HEK293 (cell line): Measurements from ENCODE around the gene NMT2.

Experiments
- CTCF ChIA-PET: fragments of 350-600 bp; formaldehyde crosslinking; extraction: SDS; loops from one replicate; lab custom pipeline; 2021; ENCODE audit warnings: antibody characterized with exemption; lab: Yijun Ruan, JAX
- POLR2A ChIA-PET: fragments of 300-600 bp; formaldehyde crosslinking; extraction: SDS; loops from one replicate; lab custom pipeline; 2020; ENCODE audit warnings: antibody characterized with exemption, inconsistent platforms; lab: Yijun Ruan, JAX
- H3K27ac ChIP-seq: fragments of 200-500 bp; sonication (Bioruptor generic); 2 replicates; pipeline ENCODE4 v1.5.1; 2014; ENCODE audit warnings: low read depth, low read length, control low read depth, inconsistent platforms; ENCODE audit errors: extremely low read depth
- H3K36me3 ChIP-seq, 2 experiments: fragments of 200-500 bp in 1 of 2; sonication (Bioruptor generic) in 1 of 2; 1 replicate in 1 of 2; 2 replicates in 1 of 2; pipeline ENCODE4 v1.5.1; 2014 to 2017; ENCODE audit warnings: inconsistent platforms in 2 of 2, low read length in 2 of 2; ENCODE audit not compliant: control insufficient read depth in 2 of 2, insufficient read depth in 1 of 2
- H3K4me1 ChIP-seq: fragments of 200-500 bp; sonication (Bioruptor generic); 2 replicates; pipeline ENCODE4 v1.5.1; 2014; ENCODE audit warnings: mild to moderate bottlenecking, low read length, inconsistent platforms; ENCODE audit not compliant: control insufficient read depth, insufficient read depth
- H3K4me3 ChIP-seq: 2 replicates; pipeline ENCODE4 v1.5.1; 2011; ENCODE audit warnings: low read depth, mild to moderate bottlenecking, control low read depth, low read length, moderate library complexity
- H3K9me3 ChIP-seq: fragments of 200-500 bp; sonication (Bioruptor generic); 2 replicates; pipeline ENCODE4 v1.5.1; 2014; ENCODE audit warnings: low read depth, low read length, inconsistent platforms; ENCODE audit not compliant: control insufficient read depth, insufficient read depth
- GFI1B ChIP-seq: fragments of 450-650 bp; formaldehyde crosslinking; IDR thresholded peaks from 2 replicates; pipeline ENCODE4 v1.5.1; 2016; ENCODE audit warnings: missing biosample characterization, missing genetic modification characterization
- SALL2 ChIP-seq: fragments of 450-650 bp; formaldehyde crosslinking; IDR thresholded peaks from 2 replicates; pipeline ENCODE4 v1.5.0; 2017; ENCODE audit warnings: missing biosample characterization, mild to moderate bottlenecking, missing genetic modification characterization, borderline replicate concordance
- ZBTB7A ChIP-seq: fragments of 450-650 bp; formaldehyde crosslinking; IDR thresholded peaks from 2 replicates; pipeline ENCODE4 v1.5.1; 2016; ENCODE audit warnings: low read depth, missing biosample characterization, missing genetic modification characterization
- ZFP69B ChIP-seq: fragments of 450-650 bp; formaldehyde crosslinking; IDR thresholded peaks from 2 replicates; pipeline ENCODE4 v1.5.1; 2016; ENCODE audit warnings: missing biosample characterization, missing genetic modification characterization
- ZIC2 ChIP-seq: fragments of 450-650 bp; formaldehyde crosslinking; IDR thresholded peaks from 2 replicates; pipeline ENCODE4 v1.5.1; 2016; ENCODE audit warnings: missing biosample characterization, missing genetic modification characterization
- ZNF157 ChIP-seq: fragments of 450-650 bp; formaldehyde crosslinking; IDR thresholded peaks from 2 replicates; pipeline ENCODE4 v1.5.1; 2016; ENCODE audit warnings: missing biosample characterization, missing genetic modification characterization
- ZNF202 ChIP-seq: fragments of 450-650 bp; formaldehyde crosslinking; IDR thresholded peaks from 2 replicates; pipeline ENCODE4 v1.5.1; 2016; ENCODE audit warnings: missing biosample characterization, missing genetic modification characterization, borderline replicate concordance
- ZNF211 ChIP-seq: fragments of 450-650 bp; formaldehyde crosslinking; IDR thresholded peaks from 2 replicates; pipeline ENCODE4 v1.5.1; 2016; ENCODE audit warnings: low read depth, missing biosample characterization, missing genetic modification characterization
- ZNF350 ChIP-seq: fragments of 450-650 bp; formaldehyde crosslinking; IDR thresholded peaks from 2 replicates; pipeline ENCODE4 v1.5.0; 2017; ENCODE audit warnings: missing biosample characterization, mild to moderate bottlenecking, missing genetic modification characterization
- ZNF37A ChIP-seq: fragments of 450-650 bp; IDR thresholded peaks from 2 replicates; pipeline ENCODE4 v1.5.1; 2018; ENCODE audit warnings: missing biosample characterization, missing genetic modification characterization
- ZNF394 ChIP-seq: fragments of 450-650 bp; formaldehyde crosslinking; IDR thresholded peaks from 2 replicates; pipeline ENCODE4 v1.5.1; 2016; ENCODE audit warnings: missing biosample characterization, missing genetic modification characterization, mild to moderate bottlenecking, moderate library complexity, borderline replicate concordance
- ZNF423 ChIP-seq: fragments of 450-650 bp; formaldehyde crosslinking; IDR thresholded peaks from 2 replicates; pipeline ENCODE4 v1.5.1; 2016; ENCODE audit warnings: missing biosample characterization, missing genetic modification characterization
- ZNF514 ChIP-seq: fragments of 450-650 bp; formaldehyde crosslinking; IDR thresholded peaks from 2 replicates; pipeline ENCODE4 v1.5.1; 2016; ENCODE audit warnings: missing biosample characterization, missing genetic modification characterization
- ZNF529 ChIP-seq: fragments of 450-650 bp; formaldehyde crosslinking; IDR thresholded peaks from 2 replicates; pipeline ENCODE4 v1.5.1; 2017; ENCODE audit warnings: missing genetic modification characterization, missing biosample characterization; ENCODE audit not compliant: insufficient replicate concordance
- ZNF626 ChIP-seq: fragments of 450-650 bp; sonication (Bioruptor Pico); formaldehyde crosslinking; IDR thresholded peaks from 2 replicates; pipeline ENCODE4 v1.5.1; 2018; ENCODE audit warnings: missing biosample characterization, missing genetic modification characterization, inconsistent platforms
- ZNF658 ChIP-seq: fragments of 450-650 bp; formaldehyde crosslinking; IDR thresholded peaks from 2 replicates; pipeline ENCODE4; 2016; ENCODE audit warnings: missing biosample characterization, missing genetic modification characterization
- ZNF707 ChIP-seq: fragments of 450-650 bp; formaldehyde crosslinking; IDR thresholded peaks from 2 replicates; pipeline ENCODE4 v1.5.1; 2016; ENCODE audit warnings: missing biosample characterization, missing genetic modification characterization
- ZNF747 ChIP-seq: fragments of 450-650 bp; formaldehyde crosslinking; IDR thresholded peaks from 2 replicates; pipeline ENCODE4 v1.5.1; 2016; ENCODE audit warnings: missing biosample characterization, missing genetic modification characterization
- ZNF76 ChIP-seq: fragments of 450-650 bp; formaldehyde crosslinking; IDR thresholded peaks from 2 replicates; pipeline ENCODE4; 2016; ENCODE audit warnings: low read depth, missing biosample characterization, missing genetic modification characterization, borderline replicate concordance
- TF ChIP-seq, protein P1 (sequence below): fragments of 450-650 bp; formaldehyde crosslinking; conservative IDR thresholded peaks from 2 replicates; pipeline ENCODE4 v1.5.1; 2016; ENCODE audit warnings: low read depth, missing biosample characterization, missing genetic modification characterization
- TF ChIP-seq, protein P2 (sequence below): fragments of 450-650 bp; formaldehyde crosslinking; IDR thresholded peaks from 2 replicates; pipeline ENCODE4 v1.5.1; 2016; ENCODE audit warnings: missing biosample characterization, missing genetic modification characterization
- TF ChIP-seq, protein P3 (sequence below): fragments of 450-650 bp; formaldehyde crosslinking; IDR thresholded peaks from 2 replicates; pipeline ENCODE4 v1.5.1; 2016; ENCODE audit warnings: missing biosample characterization, missing genetic modification characterization, low read depth

The NMT2 gene

DNA sequence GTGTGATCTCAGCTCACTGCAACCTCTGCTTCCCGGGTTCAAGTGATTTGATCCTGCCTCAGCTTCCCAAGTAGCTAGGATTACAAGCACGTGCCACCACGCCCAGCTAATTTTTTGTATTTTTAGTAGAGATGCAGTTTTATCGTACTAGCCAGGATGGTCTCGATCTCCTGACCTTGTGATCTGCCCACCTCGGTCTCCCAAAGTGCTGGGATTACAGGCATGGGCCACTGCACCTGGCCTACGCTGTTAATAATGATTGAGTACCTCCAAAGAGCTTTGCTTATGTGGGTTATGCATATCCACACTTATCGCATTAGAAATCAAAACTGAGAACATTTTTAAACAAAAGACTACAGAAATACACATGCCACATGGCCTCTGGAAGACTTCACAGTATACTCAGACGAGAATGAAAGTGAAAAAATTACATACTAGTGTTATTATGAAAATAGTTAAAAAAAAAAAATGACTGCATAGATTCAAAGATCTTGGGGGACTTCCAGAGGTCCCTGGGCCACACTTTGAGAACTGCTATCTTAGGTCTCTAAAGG, 45.9 kb downstream of the NMT2 start:
- Histone ChIP-seq H3K4me3 (no peak overlapping the region), H3K27ac (no peak overlapping the region), H3K9me3 (no peaks in the 10 kb centered on the region), H3K36me3 (peaks cover 8 to 68% of the 10 kb centered on the region in 2 experiments; a peak in 2 of 3 replicates), H3K4me1 (no peaks in the 10 kb centered on the region)
- ChIA-PET CTCF (interaction anchor here (0.6 to 1.0 kb wide), 2 partner anchors 17 to 21 kb away, joined by 3 to 4 read pairs; no protein-coding TSS in a partner anchor), POLR2A (no interaction called here)
- TF ChIP-seq ZNF747 (tag by site-specific recombination) = no peak
- no peak for TF ChIP-seq ZNF529 (tag by site-specific recombination)
- TF ChIP-seq ZNF423 = no peak
- TF ChIP-seq ZNF37A (tag by site-specific recombination) = no peak
- no peak for TF ChIP-seq ZNF202 (tag by site-specific recombination)
- TF ChIP-seq, protein P1, sequence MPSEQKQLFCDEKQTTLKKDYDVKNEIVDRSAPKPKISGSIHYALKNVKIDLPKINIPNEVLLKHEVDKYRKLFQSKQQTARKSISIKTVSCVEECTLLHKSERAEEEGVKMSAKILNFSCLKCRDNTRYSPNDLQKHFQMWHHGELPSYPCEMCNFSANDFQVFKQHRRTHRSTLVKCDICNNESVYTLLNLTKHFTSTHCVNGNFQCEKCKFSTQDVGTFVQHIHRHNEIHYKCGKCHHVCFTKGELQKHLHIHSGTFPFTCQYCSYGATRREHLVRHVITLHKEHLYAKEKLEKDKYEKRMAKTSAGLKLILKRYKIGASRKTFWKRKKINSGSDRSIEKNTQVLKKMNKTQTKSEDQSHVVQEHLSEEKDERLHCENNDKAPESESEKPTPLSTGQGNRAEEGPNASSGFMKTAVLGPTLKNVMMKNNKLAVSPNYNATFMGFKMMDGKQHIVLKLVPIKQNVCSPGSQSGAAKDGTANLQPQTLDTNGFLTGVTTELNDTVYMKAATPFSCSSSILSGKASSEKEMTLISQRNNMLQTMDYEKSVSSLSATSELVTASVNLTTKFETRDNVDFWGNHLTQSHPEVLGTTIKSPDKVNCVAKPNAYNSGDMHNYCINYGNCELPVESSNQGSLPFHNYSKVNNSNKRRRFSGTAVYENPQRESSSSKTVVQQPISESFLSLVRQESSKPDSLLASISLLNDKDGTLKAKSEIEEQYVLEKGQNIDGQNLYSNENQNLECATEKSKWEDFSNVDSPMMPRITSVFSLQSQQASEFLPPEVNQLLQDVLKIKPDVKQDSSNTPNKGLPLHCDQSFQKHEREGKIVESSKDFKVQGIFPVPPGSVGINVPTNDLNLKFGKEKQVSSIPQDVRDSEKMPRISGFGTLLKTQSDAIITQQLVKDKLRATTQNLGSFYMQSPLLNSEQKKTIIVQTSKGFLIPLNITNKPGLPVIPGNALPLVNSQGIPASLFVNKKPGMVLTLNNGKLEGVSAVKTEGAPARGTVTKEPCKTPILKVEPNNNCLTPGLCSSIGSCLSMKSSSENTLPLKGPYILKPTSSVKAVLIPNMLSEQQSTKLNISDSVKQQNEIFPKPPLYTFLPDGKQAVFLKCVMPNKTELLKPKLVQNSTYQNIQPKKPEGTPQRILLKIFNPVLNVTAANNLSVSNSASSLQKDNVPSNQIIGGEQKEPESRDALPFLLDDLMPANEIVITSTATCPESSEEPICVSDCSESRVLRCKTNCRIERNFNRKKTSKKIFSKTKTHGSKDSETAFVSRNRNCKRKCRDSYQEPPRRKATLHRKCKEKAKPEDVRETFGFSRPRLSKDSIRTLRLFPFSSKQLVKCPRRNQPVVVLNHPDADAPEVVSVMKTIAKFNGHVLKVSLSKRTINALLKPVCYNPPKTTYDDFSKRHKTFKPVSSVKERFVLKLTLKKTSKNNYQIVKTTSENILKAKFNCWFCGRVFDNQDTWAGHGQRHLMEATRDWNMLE = no peak
- TF ChIP-seq ZNF626 (tag by site-specific recombination) = no peak
- TF ChIP-seq ZIC2 = no peak
- TF ChIP-seq ZNF157 (tag by site-specific recombination) = no peak
- TF ChIP-seq SALL2 (tag by site-specific recombination) = no peak
- TF ChIP-seq ZNF707 (tag by site-specific recombination) = no peak
- no peak for TF ChIP-seq ZNF394 (tag by site-specific recombination)
- TF ChIP-seq ZNF211 (tag by site-specific recombination) = no peak
- no peak for TF ChIP-seq ZNF514 (tag by site-specific recombination)
- TF ChIP-seq GFI1B = no peak
- TF ChIP-seq ZBTB7A (tag by site-specific recombination) = no peak
- no peak for TF ChIP-seq ZFP69B (tag by site-specific recombination)
- no peak for TF ChIP-seq ZNF658
- TF ChIP-seq ZNF76 (tag by site-specific recombination) = no peak

DNA sequence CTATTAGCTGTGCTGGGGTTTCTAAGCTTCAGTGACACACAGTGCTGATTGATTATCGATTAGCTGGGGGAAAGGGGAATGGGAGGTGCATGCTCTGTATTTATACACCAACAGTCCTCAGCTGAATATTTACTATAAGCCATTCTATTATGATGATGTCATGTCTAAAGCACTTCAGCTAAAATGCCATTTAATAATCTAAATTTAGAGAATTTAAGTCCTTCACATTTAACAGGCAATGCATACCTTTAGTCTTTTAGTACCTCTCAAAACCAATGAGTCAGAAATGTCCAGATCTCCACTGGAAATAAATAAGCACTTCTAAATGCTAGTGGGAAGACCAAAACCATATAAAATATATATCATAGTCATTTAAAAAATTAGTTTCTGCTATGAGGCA, 46.8 kb downstream of the NMT2 start:
- POLR2A ChIA-PET = interaction anchor here (0.6 kb wide), 1 partner anchor 20 kb away, joined by 4 read pairs; no protein-coding TSS in a partner anchor
- CTCF ChIA-PET = interaction anchor here (1.0 kb wide), 1 partner anchor 22 kb away, joined by 4 read pairs; no protein-coding TSS in a partner anchor
- Histone ChIP-seq H3K9me3 (no peaks in the 10 kb centered on the region), H3K4me3 (no peak overlapping the region), H3K36me3 (peaks cover 8 to 73% of the 10 kb centered on the region in 2 experiments; a peak in 2 of 3 replicates), H3K27ac (no peak overlapping the region), H3K4me1 (no peaks in the 10 kb centered on the region)
- TF ChIP-seq, protein P2, sequence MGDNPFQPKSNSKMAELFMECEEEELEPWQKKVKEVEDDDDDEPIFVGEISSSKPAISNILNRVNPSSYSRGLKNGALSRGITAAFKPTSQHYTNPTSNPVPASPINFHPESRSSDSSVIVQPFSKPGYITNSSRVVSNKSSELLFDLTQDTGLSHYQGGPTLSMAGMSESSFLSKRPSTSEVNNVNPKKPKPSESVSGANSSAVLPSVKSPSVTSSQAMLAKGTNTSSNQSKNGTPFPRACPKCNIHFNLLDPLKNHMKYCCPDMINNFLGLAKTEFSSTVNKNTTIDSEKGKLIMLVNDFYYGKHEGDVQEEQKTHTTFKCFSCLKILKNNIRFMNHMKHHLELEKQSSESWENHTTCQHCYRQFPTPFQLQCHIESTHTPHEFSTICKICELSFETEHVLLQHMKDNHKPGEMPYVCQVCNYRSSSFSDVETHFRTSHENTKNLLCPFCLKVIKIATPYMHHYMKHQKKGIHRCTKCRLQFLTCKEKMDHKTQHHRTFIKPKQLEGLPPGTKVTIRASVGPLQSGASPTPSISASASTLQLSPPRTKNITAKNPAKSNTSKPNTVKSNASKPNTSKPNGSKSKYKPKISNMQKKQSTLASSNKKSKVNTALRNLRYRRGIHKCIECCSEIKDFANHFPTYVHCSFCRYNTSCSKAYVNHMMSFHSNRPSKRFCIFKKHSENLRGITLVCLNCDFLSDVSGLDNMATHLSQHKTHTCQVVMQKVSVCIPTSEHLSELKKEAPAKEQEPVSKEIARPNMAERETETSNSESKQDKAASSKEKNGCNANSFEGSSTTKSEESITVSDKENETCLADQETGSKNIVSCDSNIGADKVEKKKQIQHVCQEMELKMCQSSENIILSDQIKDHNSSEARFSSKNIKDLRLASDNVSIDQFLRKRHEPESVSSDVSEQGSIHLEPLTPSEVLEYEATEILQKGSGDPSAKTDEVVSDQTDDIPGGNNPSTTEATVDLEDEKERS (tag by site-specific recombination) = no peak
- TF ChIP-seq, protein P3, sequence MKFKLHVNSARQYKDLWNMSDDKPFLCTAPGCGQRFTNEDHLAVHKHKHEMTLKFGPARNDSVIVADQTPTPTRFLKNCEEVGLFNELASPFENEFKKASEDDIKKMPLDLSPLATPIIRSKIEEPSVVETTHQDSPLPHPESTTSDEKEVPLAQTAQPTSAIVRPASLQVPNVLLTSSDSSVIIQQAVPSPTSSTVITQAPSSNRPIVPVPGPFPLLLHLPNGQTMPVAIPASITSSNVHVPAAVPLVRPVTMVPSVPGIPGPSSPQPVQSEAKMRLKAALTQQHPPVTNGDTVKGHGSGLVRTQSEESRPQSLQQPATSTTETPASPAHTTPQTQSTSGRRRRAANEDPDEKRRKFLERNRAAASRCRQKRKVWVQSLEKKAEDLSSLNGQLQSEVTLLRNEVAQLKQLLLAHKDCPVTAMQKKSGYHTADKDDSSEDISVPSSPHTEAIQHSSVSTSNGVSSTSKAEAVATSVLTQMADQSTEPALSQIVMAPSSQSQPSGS (tag by site-specific recombination) = peak; percentile 62; the same call in 1 of the 2 replicates
- TF ChIP-seq ZNF350 (tag by site-specific recombination) = no peak
